Medulla oblongata (tissue), 1 donor: ENCODE results near the gene SVIL.
"Not testable (repeated sequence)": the region's sequence is repeated elsewhere in the genome, so short reads cannot be mapped to it uniquely, and the experiment has no call there.

ENCODE experiments used
- DNase-seq: peaks from one replicate; pipeline ENCODE4 v3.0.0-alpha.2; 2015; ENCODE audit errors: extremely low spot score

Gene SVIL

DNA sequence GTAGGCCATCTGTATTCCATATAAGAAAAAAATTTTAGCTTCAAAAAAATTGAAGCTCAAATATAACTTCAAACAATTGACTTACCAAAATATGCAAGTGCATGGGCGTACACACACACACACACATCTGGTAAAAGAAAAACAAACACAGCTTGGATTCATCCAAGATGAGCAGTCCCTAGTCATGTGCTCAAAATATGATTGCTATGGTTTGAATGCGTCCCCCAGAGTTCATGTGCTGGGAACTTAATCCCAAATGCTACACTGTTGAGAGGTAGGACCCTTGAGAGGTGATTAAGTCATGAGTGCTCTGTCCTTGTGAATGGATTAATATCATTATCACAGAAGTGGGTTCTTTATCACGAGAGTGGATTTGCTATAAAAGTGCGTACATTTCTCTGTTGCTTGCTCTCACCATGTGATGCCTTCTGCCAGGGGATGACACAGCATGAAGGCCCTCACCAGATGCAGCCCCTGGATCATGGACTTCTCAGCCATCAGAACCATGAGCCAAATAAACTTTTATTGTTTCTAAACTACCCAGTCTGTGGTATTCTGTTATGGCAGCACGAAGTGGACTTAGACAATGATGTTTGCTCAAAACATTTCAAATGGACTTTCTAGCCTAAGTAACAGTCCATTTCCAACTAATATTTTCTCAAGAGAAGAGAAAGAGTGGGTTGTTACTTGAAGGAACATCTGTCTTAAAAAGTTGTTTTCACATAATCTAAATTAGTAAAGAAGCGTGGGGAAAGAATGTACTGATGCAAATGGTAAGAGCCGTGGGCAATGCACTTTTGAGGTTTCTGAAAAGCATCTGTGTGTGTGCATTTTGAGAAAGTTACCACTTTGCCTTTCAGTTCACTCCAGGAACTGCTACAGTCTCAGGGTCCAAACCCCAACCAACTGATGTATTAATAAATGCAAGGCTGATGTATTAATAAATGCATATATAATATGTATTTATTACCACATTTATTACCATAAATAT lies 15.1 kb upstream of the SVIL start:
- no peak for DNase-seq

DNA sequence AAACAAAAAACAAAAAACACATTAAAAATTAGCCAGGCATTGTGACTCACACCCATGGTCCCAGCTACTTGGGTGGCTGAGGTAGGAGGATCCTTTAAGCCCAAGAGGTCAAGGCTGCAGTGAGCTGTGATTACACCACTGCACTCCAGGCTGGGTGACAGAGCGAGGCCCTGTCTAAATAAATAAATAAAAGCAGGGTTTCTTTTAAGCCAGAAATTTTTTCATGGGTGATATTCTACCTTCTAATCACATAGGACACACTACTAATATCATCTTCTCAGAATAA lies 14.2 kb upstream of the SVIL start:
- no peak for DNase-seq

DNA sequence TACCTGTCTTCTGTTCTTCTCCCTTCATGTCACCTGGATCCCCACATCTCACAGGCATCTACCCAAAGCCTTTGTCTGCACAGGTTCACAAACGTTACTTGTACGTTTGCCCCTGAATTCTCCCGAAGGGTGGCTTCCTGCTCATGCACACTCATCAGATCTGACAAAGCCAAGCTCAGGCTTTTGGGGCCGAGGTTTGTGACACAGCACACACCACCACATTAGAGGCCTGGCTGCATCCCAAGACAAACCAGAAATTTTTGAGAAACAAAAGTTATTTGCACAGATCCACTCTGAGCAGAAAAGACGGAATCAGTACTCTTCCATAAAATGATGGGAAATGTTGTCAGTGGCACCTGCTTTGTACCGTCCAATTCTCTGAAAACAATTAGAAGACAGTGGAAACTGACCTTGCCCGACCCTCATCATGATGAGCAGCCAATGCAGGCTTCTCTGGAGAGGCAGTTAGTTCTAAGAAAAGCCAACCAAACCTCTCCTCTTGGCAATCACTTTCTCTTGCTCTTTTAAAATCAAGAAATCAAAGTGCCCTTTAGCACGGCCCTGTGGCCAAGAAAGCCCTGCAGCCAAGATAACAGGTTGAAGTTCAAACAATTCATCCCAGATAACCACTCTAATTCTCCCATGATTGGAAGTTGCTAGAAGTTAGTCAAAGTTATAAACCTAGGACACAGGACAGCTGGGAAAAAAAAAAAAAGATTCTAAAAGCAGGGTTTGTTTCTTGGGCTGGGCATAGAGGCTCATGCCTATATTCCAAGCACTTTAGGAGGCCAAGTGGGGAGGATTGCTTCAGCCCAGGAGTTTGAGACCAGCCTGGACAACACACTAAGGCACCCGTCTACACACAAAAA lies 13.6 kb upstream of the SVIL start:
- no peak for DNase-seq

DNA sequence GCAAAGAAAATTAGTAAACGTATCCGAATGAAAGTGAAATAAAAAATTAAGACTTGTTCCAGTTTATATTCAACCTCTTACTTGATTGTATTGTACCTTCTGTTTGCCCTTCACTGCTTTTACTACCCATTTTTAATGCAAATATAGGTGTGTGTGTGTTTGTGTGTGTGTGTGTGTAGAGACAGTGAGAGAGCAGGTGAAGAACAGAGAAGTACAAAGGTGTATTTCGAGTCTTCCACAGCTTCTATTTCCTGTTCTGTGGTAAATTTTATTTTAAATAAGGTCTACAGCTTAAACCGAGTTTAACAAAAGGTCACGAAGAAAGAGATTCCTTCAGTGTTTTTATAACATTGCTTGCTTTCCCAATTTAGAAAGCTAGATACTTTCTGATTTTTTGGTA lies 12.7 kb upstream of the SVIL start:
- no peak for DNase-seq

DNA sequence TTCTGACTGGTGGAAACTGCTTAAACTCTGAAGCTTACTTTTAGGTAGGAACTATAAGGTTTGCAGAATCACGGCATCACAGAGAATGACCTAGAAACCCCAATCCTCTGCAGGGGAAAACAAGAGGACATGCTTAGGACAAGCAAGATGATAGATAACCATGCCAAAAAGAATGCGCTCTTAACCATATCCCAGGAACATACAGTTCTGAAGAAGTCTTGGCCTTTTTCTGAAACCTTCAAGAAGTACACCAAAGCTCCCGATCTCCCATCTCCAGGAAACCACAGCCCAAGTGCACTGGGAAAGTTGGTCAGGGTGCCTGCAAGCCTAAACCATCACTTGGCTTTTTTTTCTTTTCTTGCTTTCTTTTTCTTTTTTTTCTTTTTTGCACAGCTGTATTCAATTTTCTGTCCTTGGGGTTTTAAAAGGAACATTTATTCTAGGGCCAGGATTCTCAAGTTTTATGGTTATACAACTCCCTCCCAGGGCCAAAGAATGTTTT lies 12.2 kb upstream of the SVIL start:
- DNase-seq: no peak

DNA sequence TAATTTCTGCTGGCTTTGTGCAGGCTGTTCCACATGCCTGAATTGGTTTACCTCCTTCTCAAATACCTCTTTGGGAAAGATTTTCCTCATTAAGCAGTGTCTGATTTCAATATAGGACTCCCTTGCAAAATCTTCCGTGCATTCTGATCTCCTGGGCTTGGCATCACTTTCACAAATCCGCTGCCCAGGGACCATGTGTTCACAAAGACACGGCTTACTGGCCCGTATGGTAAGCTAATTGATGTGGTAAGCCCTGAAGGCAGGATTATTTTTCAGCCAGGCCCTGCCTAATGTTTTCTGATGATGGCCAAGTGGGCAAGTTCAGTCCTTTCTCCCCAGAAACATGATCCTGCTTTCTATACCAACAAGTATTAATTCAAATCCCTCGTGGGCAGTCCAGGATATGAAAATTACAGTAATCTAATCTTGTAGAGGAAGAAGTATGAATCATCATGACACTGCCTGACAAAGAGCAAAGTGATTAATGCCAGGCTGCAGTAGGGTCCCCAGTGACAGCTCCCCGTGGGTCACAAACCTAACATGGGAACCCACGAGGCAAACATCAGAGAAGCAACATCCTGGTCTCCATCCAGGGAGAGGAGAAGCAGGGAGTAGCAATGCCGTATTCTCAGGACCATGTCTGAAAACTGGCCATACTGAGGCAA lies 11.6 kb upstream of the SVIL start:
- DNase-seq: no peak

DNA sequence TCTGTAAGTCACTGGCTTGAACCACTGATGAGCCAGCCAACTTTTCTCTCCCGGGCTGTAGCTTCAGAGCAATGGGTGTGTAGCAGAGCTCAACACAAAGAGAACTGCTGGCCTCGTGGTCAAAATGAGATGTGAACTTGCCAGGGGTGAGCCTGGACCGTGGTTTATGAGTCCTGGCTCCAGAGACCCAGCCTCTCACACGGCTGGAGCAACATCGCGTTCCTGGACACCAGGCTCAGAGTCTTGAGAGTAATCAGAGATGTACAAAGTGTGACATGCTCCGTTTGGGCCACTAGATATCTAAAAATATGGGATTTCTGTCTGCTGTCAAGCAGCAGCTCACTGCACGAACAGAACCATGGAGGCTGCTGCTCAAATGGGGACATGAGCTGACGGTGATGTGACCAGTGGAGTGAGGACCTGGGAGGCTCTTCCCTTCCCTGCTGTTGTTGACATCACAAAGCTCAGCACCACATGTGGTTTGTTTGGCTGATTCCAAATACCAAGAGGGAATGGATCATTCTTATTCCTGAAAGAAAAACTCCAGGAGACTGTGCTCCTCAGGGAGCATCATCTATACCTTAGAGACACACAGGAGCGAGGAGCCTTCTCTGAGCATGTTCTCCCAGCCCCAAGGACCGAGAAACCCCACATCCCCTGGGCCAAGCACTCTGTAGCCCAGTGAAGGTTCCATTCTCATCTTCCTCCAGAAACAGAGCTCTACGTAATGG lies 9.2 kb upstream of the SVIL start:
- DNase-seq: no peak

DNA sequence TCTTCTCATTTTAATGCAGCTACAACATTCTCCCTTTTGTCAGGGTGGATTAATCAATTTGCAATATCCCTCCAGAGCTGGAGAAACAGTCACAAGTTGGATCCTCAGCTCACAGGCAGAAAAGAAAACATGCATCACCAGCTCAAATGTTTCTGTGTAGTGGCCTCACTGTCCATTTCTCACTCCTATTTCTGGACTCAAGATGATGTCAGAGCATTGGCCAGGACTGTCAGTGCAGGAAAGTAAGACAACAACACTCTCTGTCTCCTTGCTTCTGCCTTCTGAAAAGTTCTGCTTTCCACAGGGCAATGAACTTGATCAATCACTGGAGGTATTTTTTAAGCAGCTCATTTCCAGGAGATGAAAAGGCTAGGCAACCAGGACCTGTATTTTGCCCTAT lies 8.2 kb upstream of the SVIL start:
- peak; percentile 56 for DNase-seq

DNA sequence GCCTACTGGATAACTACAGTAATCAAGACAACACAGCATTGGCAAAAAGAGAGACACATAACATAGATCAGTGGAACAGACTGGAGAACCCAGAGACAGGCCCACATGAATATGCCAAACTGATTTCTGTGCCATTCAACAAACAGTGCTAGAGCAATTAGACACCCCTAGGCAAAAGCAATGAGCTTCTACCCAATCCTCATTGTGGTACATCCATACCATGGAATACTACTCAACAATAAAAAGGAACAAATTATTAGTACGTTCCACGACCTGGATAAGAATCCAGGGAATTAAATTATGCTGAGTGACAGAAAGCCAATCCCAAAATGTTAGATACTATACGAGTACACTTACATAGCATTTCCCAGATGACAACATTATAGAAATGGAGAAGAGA lies 2.8 kb upstream of the SVIL start:
- no peak for DNase-seq

DNA sequence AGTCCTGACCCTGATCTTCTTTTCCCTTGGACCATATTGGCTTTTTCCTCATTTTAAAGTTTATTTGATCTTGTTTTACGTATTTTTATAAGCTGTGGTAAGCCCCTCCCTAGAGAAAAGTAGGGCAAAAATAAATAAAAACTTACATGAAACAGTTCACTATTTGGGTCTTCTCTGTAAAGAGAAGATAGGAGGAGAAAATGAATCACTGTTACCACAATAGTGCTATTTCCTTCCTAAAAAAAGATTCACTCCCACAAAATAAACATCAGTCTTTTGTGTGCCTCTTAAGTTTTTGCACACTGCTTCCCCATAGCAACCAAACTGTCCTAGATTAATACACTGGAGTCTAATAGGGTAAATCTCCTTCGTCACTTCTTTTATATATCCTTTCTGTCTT lies 1.4 kb upstream of the SVIL start:
- no peak for DNase-seq

DNA sequence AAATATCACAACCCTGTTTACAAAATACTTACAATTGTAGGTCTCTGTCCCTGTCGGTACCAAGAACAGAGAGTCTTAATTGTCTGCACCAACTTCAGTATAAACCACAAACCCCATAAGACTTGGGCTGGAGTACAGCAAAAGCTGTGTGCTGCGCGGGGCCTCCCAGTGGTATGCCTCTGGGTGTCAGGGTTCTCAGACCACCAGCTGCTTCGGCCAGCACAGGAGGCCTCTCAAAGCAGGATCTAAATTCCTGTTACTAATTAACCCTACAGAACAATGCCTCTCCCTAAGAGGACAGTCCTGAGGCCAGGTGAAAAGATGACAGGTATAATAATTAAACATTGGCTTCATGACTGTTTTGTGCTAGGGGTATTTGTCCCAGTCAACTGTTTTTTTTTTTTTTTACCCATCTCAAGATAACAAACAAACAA lies 957 bp upstream of the SVIL start:
- DNase-seq: no peak

DNA sequence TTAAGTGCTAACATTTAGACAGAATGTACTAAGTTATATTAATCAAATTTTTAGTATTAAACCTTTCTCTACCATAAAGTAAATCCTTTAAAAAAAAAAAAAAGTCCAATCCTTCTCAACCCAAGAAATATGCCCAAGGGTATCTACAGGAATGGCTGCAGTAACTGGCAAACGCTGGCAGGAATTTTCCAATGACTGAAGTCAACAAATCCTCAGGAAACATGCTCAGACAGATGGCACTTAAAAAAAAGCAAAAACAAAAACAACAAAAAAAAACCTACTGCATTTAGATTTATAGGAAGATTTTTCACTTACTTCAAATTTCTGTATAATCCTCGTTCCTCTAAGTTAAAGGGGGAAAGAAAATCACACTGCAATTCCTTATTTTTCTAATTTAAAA lies 666 bp downstream of the SVIL start:
- no peak for DNase-seq

DNA sequence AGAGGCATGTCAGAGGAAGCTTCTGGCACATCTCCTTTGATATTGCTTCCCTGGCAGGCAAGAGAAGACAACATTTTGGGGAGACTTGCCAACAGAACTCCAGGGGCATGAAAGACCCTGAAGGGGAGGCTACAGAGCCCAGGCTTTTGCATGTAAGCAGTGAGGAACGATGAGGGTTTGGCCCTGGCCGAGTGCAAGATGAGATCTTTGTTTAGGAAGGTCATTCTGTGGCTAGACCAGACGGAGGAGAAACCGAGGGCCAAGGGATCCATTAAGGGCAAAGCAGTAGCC lies 3.8 kb downstream of the SVIL start:
- no peak for DNase-seq

DNA sequence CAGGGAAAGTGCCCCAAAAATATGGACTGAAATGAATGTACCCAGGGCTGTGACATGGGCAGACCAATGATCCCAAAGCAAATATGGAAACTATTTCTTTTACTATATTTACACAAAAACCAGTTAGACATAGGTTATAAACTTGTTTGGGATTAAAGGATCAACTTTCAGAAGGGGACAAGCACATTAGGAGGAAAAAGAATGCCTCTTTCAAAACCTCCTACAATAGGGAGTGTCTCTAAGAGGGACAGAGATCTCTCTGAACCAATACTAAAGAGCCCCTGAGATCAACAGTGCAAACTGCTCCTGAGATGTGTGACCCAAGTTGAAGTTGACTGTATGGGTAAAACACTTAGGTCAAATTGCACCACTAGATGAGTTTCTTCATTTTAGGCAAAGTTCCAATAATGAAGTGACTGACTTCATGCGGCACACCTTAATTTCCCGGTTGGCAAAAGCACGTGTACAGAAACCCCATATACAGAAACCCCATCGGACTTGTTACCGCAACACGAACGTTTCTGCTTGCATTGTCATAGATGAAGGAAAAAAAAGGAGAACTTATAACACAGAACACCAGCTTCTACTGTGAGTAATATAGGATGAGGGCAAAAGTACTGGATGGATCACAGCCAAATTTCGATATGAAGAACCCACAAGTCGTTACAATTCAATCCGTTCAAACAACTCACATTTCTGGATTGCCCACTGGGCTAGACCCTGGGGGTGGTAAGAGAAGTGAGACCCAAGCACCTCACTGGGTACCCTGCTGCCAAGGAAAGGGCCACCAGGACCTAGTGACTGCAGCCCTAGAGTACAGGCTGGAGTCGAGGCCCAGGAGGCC lies 4.3 kb downstream of the SVIL start:
- no peak for DNase-seq

DNA sequence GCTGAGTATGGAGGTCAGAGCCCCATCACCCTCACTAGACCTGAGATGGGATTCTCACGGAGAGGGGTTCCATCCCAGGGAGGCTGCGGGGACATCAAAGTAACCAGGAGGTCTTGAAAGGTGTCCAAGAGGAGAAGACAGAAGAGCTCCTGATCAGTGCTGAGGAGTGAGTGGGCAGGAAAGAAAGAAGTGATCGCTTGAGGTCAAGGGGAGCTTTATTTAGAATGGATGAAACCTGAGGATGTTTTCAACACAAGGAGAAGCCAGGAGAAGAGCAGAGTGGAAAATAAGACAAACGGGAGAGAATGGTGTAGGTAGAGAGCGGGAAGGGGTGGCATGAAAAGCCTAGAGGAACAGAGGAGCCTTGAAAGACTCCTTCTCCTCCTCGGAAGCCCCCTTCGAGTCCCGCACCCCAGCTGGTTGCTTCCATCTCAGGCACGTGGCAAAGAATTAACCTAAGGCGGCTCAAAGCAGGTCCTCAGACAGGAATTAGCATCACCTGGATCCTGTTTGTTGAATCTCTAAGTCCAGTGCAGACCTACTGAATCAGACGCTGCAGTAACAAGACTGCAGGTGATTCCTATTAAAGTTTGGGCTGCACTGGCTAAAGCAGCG lies 5.8 kb downstream of the SVIL start:
- no peak for DNase-seq

DNA sequence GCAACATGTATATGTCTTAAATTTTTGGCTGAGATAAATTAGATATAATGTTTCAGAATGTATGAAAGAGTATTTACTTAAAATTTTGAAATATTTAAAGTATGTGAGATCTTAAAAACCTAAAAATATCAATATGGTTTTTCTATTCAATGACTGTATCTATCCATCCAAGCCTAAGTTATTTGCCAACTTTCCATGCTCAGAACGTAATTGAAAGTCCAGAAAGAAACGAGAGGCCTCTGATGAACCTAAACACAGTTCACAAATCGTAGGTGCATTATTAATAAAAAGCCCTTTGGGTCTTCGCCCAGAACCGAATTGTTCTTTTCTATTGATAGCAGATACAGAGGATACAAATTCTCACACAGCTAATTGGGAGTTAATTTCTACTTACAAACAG lies 6.5 kb downstream of the SVIL start:
- DNase-seq: no peak

DNA sequence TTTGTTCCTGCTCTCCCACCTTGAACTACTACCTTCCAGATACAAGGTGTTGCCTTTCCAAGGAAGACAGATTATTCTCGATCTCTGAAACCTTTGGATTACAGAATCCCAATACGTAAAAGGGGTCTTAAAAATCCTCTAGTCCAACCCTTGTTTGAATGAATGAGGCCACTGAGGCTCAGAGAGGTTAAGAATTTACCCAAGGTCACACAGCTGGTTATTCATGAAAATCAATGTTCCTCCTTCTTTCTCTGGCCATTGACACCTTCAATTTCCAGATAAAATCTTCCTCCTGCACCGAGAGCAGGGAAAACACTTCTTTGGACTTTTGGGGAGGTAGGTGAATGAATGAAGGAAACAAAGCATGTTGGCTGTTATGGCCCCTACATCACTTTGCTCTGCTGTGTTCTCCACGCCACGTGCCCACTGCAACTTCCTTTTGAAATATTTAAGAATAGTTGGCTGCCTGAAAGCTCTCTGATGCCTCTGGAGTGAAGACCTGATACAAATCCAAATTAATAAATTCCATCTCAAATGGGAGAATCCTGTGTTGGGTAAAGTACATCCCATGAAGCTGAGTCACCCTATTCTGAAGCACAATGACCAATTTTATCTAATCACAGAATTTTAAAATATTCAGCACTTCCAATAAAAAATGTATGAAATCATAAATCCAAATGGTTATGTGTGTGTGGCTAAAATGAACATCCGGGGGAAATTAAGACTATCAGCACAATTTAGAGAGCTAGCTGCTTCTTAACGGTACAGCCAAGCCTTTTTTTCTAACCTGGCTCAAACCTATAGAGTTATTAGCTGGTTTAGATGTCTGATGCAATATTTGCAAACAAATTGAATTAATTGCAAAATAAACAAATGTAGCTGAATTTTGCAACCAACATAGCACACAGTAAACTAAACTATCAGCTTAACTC lies 7.3 kb downstream of the SVIL start:
- no peak for DNase-seq

DNA sequence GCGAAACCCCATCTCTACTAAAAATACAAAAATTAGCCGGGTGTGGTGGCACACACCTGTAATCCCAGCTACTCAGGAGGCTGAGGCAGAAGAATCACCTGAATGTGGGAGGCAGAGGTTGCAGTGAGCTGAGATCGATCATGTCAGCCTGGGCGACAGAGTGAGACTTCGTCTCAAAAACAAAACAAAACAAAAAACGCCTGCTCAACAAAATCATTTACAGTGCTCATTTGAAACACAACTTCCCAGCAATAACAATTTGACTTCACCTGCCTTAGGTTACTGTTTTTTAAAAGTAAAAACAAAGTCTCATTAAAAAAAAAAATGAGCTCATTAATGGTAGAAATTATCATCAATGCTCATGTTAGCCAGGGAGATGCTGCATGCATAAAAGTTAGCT lies 10.4 kb downstream of the SVIL start:
- DNase-seq: not testable (repeated sequence)

DNA sequence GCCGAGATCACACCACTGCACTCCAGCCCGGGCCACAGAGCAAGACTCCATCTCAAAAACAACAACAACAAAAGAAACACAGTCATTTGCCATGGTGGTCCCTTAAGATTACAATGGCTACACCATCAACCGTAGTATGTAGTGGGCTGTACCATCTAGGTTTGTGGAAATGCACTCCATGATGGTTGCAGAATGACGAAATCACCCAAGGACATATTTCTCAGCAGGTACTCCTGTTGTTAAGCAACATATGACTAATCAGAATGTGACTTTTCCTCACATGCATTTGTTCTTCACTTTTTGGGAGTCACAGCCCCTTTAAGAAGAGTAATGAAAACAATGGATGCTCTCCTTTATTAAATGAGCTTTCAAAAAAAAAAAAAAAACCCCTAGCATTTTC lies 11.0 kb downstream of the SVIL start:
- DNase-seq: no peak
